Stomach (tissue), 9 donors: ENCODE data around the gene PGPEP1. TPM values are rescaled to one million over a fixed set of nuclear protein-coding genes. Genes with fewer than 3 reads are reported as not detected.

Experiments used
- DNase-seq, 2 donors: peaks; one replicate each; pipeline versions ENCODE4 v3.0.0 to v3.0.0-alpha.2; 2013 to 2019
- H3K27ac ChIP-seq, 5 donors: fragments of 200-600 bp in 4 of 5; sonication (generic) in 4 of 5; one replicate each; pipeline ENCODE4 v1.5.1; 2013 to 2019; ENCODE audit warnings: mild to moderate bottlenecking in 1 of 5, moderate library complexity in 1 of 5
- H3K27me3 ChIP-seq, 3 donors: fragments of 200-600 bp; sonication (generic); one replicate each; pipeline ENCODE4 v1.5.1; 2017 to 2019; ENCODE audit warnings: mixed run types in 1 of 3
- H3K36me3 ChIP-seq, 4 donors: fragments of 200-600 bp; sonication (generic); 1 replicate in 3 of 4; 2 replicates in 1 of 4; pipeline ENCODE4 v1.5.1; 2016 to 2019
- H3K4me1 ChIP-seq, 4 donors: fragments of 200-600 bp; sonication (generic); one replicate each; pipeline ENCODE4 v1.5.1; 2016 to 2019
- H3K4me3 ChIP-seq, 4 donors: fragments of 200-600 bp; sonication (generic) in 3 of 4; one replicate each; pipeline ENCODE4 v1.5.1; 2016 to 2019; ENCODE audit warnings: mild to moderate bottlenecking in 1 of 4
- H3K9me3 ChIP-seq, 4 donors: fragments of 200-600 bp; sonication (generic); one replicate each; pipeline ENCODE4 v1.5.1; 2016 to 2019
- EP300 ChIP-seq: sonication (generic); formaldehyde crosslinking; IDR thresholded peaks from one replicate; pipeline ENCODE4 v1.6.1; 2017; ENCODE audit warnings: antibody characterized with exemption
- POLR2A ChIP-seq, 4 donors: fragments of 450-650 bp; IDR thresholded peaks; one replicate each; pipeline ENCODE4 v1.6.1; 2016; ENCODE audit warnings: antibody characterized with exemption in 4 of 4, control low read depth in 2 of 4, mild to moderate bottlenecking in 1 of 4, moderate library complexity in 1 of 4
- POLR2AphosphoS5 ChIP-seq, 3 donors: sonication (generic); formaldehyde crosslinking; IDR thresholded peaks; one replicate each; pipeline ENCODE4 v1.6.1; 2016; ENCODE audit warnings: antibody characterized with exemption in 3 of 3
- WGBS, 5 donors: extraction: QIAGEN DNeasy Blood & Tissue Kit in 3 of 5; methylation state at CpG; one replicate each; pipeline versions ENCODE4 v1.1.5 to v1.1.7; 2013 to 2018; 5-methylcytosine and 5-hydroxymethylcytosine counted together
- intact Hi-C: fragments of 100-400 bp; cut with DNase I; formaldehyde crosslinking; loops from one replicate; pipeline ENCODE4 v1.15.1; 2023; ENCODE audit warnings: low total_unique reads
- polyA plus RNA-seq, 3 donors: library from polyadenylated mRNA; stranded (reverse); fragments of 200-250 nt; gene quantifications; one replicate each; pipeline ENCODE4 v1.2.3, GENCODE V29; 2013
- total RNA-seq, 5 donors: library from RNA; depleted of rRNA; stranded (reverse); fragments of >200 nt; gene quantifications; one replicate each; pipeline versions ENCODE4 v1.1.0 to v1.2.3, GENCODE V29; 2014 to 2016
- TF ChIP-seq, protein P1 (sequence below), 7 experiments: fragments of 450-650 bp in 4 of 7; fragments of 200-600 bp in 3 of 7; sonication (generic) in 3 of 7; IDR thresholded peaks; one replicate each; pipeline ENCODE4 v1.5.1; 2016 to 2019; ENCODE audit warnings: antibody characterized with exemption in 7 of 7, control low read depth in 2 of 7, mild to moderate bottlenecking in 1 of 7
- donor health status: healthy with polysubstance abuse.
- donor health status: Bipolar disorder and iron deficiency.
- donor health status: healthy.

PGPEP1 gene
- total and polyA plus RNA-seq, 8 donors, result 8.0 to 58.9 (median 26.0) TPM

DNA sequence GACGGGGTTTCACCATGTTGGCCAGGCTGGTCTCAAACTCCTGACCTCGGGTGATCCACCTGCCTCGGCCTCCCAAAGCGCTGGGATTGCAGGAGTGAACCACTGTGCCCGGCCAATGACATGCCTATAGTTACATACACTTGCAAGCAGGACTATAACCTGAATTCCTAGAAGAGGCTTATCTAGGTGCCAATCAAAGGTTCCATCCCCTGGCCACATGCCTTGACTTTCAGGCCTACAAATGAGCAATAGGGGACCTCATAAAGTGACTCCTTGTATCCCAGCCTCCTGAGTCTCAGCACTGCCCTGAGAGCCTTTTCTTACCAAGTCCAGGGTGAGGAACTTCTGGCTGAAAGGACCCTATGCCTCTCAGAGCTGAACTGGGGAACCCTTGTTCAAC, 13.6 kb upstream of the PGPEP1 start:
- Histone ChIP-seq H3K4me3 (no peak overlapping the region), H3K27ac (no peak overlapping the region), H3K4me1 (peaks cover 30 to 39% (median 31%) of the 10 kb centered on the region in 4 donors), H3K27me3 (no peaks in the 10 kb centered on the region), H3K36me3 (no peaks in the 10 kb centered on the region), H3K9me3 (no peaks in the 10 kb centered on the region)
- intact Hi-C loops, result loop anchor here (5.0 kb wide), 1 partner anchor 49 kb away; no protein-coding TSS in a partner anchor
- WGBS, 5 donors, result 90 to 94% (median 91%) methylated on average over 5 of the region's 5 CpGs
- no peak for DNase-seq
- no peak for TF ChIP-seq EP300
- TF ChIP-seq POLR2A (IDR thresholded peaks at IDR 0.05), result no peak
- TF ChIP-seq POLR2AphosphoS5 (IDR thresholded peaks at IDR 0.05), result no peak
- TF ChIP-seq, protein P1, sequence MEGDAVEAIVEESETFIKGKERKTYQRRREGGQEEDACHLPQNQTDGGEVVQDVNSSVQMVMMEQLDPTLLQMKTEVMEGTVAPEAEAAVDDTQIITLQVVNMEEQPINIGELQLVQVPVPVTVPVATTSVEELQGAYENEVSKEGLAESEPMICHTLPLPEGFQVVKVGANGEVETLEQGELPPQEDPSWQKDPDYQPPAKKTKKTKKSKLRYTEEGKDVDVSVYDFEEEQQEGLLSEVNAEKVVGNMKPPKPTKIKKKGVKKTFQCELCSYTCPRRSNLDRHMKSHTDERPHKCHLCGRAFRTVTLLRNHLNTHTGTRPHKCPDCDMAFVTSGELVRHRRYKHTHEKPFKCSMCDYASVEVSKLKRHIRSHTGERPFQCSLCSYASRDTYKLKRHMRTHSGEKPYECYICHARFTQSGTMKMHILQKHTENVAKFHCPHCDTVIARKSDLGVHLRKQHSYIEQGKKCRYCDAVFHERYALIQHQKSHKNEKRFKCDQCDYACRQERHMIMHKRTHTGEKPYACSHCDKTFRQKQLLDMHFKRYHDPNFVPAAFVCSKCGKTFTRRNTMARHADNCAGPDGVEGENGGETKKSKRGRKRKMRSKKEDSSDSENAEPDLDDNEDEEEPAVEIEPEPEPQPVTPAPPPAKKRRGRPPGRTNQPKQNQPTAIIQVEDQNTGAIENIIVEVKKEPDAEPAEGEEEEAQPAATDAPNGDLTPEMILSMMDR (IDR thresholded peaks at IDR 0.05), result no peak

DNA sequence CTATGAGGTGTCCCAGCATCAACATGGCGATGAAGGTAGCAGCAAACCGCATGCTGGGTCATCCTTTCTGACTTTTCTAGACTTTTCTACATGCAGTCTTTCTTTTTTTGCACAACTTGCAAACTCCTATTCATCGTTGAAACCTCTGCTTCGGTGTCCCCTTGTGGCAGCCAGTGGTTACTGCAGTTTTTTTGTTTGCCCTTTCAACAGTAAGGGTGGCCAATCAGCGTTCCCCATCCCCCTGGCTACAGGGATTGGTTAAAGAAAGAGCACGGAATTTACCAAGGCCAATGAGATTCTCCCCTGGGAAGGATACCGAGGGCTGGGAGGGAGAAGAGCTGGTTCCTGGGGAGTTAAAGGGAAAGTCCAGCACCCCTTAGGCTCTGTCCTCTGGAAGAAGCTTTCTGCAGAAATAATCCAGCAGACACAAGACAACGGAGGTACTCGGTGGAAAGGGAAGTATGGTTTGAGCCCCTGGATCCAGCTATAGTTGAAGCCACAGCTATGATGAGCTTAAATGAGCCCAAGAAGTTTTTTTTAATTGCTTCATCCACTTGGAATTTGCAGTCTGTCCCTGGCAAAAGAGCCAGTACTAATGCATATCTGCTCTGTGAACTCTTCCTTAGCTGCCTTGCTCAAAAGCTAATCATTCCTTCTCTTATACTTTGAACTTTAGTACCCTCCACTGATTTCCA, 11.9 kb upstream of the PGPEP1 start:
- Histone ChIP-seq H3K4me1 (peaks cover 18 to 27% (median 19%) of the 10 kb centered on the region in 4 donors), H3K36me3 (no peaks in the 10 kb centered on the region), H3K27me3 (no peaks in the 10 kb centered on the region), H3K9me3 (no peaks in the 10 kb centered on the region), H3K4me3 (peak overlapping the region; percentile 15 to 32 (median 25)), H3K27ac (peak overlapping the region; percentile 66 to 79 (median 77))
- intact Hi-C loops, result loop anchor here (5.0 kb wide), 1 partner anchor 51 kb away; no protein-coding TSS in a partner anchor
- DNase-seq, result peak; percentile 94 to 97
- WGBS, 5 donors, result 0 to 6% (median 2%) methylated on average over 9 of the region's 9 CpGs
- TF ChIP-seq EP300 (no peak), POLR2AphosphoS5 (IDR thresholded peaks at IDR 0.05) (peak in 2 of 3 donors; percentile 69 to 88)
- TF ChIP-seq, protein P1 (IDR thresholded peaks at IDR 0.05), result peak in 6 of 7 experiments; percentile 85 to 100 (median 94)

DNA sequence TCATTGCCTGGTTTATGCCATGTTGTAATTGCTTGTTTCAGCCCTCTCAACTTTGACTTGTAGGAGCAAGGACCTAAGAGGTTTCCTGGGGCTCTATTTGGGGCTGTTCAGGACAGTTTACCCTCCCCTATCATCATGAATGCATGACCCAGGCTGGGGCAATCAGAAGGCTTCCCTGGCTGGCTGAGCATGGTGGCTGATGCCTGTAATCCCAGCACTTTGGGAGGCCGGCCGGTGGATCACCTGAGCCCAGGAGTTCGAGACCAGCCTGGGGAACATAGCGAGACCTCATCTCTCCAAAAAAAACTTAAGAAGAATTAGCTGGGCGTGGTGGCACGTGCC, 11.4 kb upstream of the PGPEP1 start:
- Histone ChIP-seq H3K36me3 (no peaks in the 10 kb centered on the region), H3K4me3 (peak overlapping the region; percentile 15 to 32 (median 25)), H3K4me1 (peaks cover 12 to 22% (median 14%) of the 10 kb centered on the region in 4 donors), H3K27me3 (no peaks in the 10 kb centered on the region), H3K9me3 (no peaks in the 10 kb centered on the region), H3K27ac (peak overlapping the region; percentile 50 to 79 (median 77))
- TF ChIP-seq, protein P1 (IDR thresholded peaks at IDR 0.05), result no peak
- no peak for TF ChIP-seq POLR2A (IDR thresholded peaks at IDR 0.05)
- no peak for TF ChIP-seq POLR2AphosphoS5 (IDR thresholded peaks at IDR 0.05)
- TF ChIP-seq EP300, result no peak
- 45 to 59% (median 58%) methylated on average over 3 to 6 of the region's 6 CpGs for WGBS, 5 donors
- DNase-seq, result no peak
- intact Hi-C loops, result loop anchor here (5.0 kb wide), 1 partner anchor 52 kb away; no protein-coding TSS in a partner anchor

DNA sequence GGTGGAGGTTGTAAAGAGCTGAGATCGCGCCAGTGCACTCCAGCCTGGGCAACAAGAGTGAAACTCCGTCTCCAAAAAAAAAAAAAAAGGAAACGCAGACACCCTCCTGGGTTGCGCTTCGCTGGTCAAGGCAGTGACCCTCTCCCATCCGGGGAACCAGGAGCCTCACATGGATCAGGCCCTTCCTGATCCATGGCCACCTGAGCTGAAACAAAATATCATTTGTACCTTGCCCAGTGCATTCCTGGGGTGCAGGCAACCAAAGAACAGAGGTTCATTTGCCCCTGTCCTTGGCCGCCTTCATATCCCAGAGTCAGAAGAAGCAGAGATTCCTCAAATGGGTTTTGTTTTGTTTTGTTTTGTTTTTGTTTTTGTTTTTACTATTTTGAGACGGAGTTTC, 9.5 kb upstream of the PGPEP1 start:
- DNase-seq, result no peak
- no peak for TF ChIP-seq EP300
- no peak for TF ChIP-seq POLR2AphosphoS5 (IDR thresholded peaks at IDR 0.05)
- TF ChIP-seq, protein P1 (IDR thresholded peaks at IDR 0.05), result no peak
- no peak for TF ChIP-seq POLR2A (IDR thresholded peaks at IDR 0.05)
- no peak overlapping the region for H3K27ac ChIP-seq
- peaks cover 10 to 18% (median 11%) of the 10 kb centered on the region in 4 donors for H3K4me1 ChIP-seq
- H3K4me3 ChIP-seq, result no peak overlapping the region
- intact Hi-C loops, result no loop called here
- 79 to 94% (median 82%) methylated on average over 9 of the region's 9 CpGs for WGBS, 5 donors
- H3K36me3 ChIP-seq, result no peaks in the 10 kb centered on the region
- no peaks in the 10 kb centered on the region for H3K9me3 ChIP-seq
- no peaks in the 10 kb centered on the region for H3K27me3 ChIP-seq
